ENCODE data around the gene SCN4A. TPM values are rescaled to one million over a fixed set of nuclear protein-coding genes. Genes with fewer than 3 reads are reported as not detected.
"Not testable (repeated sequence)": the region's sequence is repeated elsewhere in the genome, so short reads cannot be mapped to it uniquely, and the experiment has no call there.

SCN4A gene
- polyA plus RNA-seq, 3 donors, result 0.83 to 1.3 (median 1.2) TPM

DNA sequence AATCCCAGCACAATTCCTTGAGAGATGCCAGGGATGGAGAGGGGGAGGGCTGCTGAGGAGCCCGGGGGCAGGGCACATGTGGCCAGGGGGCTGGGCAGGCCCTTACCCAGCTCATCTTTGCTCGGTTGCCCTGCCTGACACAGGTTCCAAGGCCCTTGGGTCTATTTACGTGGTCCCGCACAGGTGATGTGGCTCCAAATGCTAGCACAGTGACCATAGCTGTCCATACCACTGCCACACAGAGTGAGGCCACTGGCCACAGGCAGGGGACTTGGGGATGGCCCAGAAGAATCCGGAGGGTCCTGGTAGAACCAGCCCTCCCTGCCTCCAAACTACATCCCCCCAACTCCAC lies 15.4 kb upstream of the SCN4A start:
- no peak for DNase-seq (ENCODE audit: extremely low read depth in 1 of 11, low read depth in 9 of 11, low spot score in 4 of 11)

DNA sequence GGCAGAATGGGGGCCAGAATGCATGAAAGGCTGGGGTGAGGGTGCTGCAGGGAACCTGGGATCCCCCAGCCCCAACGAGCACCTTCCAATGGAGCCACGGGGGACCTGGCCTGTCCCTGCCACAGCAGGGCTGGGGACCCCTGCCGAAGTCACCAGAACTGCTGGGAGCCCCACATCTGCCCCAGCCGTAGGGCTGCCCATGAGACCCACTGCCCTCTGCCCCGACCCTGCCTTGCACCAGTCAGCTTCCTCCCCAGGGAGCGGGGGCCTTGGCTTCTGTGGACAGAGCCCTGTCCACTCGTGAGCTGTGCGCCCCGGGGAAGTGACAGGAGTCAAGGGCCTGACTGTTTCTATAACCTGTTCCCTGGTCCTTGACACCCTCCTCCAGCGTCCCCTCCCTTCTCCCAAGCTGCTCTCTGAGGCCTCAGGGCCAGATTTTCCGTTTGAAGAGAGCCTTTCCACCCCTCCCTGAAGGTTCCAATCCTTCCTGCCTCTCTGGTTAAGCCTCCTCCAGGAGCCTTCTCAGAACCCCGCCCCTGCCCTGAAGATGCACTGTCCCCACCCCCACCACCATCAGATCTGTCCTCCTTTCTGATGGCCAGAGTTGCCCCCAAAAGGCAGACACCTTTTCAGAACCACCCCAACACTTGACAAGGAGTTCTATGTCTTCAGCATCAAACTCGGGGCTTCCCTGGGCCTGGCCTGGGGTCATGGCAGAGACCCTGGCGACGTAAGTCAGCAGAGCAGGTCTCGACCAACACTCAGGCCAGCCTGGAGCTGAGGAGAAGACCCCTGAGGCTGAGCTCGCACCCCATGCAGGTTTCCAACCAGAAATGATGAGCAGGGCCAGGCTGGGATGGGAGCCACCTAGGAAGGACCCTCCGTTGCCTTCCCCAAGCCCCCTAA lies 14.8 kb upstream of the SCN4A start:
- DNase-seq (ENCODE audit: extremely low read depth in 1 of 11, low read depth in 9 of 11, low spot score in 4 of 11), result no peak

DNA sequence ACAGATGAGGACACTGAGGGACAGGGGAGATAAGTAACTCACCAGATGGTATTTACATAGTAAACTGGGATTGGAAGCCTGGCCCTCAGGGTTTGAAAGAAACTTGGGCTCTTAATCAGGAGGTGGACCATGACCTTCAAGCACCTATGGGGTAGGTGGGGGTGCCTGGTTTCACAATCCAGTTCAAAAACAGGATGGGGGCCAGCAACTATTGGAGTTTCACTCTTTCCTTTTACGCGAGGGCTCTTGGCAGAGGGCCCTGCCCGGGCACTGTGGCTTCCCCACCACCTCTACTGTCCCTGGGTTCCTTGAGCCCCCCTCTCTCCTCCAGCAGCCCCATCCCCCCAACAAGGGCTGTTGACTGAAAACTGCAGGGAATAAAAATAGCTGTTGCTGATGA lies 14.1 kb upstream of the SCN4A start:
- no peak for DNase-seq (ENCODE audit: extremely low read depth in 1 of 11, low read depth in 9 of 11, low spot score in 4 of 11)

DNA sequence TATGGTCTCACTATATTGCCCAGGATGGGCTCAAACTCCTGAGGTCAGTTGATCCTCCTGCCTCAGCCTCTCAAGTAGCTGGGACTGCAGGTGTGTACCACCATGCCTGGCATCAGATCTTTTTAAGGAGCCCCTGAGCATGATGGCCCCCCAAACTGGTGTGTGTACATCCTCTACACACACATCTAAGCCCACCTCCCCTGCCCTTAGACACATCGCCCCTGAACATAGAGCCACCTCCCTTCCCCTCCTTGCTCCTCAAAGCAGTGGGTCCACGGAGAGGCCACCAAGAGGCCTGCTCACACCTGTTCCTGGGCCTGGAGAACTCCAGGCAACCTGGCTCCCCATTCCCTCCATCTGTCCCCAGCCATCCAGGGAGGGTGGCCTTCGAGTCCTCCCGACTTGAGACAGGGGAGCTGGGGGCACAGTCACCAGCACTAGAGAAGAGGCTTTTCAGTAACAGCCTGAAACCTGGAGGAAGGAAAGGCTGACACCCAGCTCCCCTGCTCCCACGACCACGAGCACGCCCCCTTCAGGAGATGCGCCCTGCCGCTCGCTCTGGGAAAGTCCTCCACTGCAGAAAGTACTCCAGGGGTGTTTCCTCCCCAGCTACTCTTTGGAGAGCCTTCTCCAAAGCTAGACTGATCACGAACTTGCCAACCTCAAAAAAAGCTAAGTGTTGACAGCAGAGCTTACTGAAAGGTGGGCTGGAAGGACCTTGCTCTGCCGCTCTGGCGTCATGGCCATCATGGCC lies 12.8 kb upstream of the SCN4A start:
- DNase-seq (ENCODE audit: extremely low read depth in 1 of 11, low read depth in 9 of 11, low spot score in 4 of 11), result no peak

GRCh38 chr17:63984651-63985386 lies 12.1 kb upstream of the SCN4A start:
- DNase-seq (ENCODE audit: extremely low read depth in 1 of 11, low read depth in 9 of 11, low spot score in 4 of 11), result no peak

GRCh38 chr17:63984236-63984635 lies 11.5 kb upstream of the SCN4A start:
- no peak for DNase-seq (ENCODE audit: extremely low read depth in 1 of 11, low read depth in 9 of 11, low spot score in 4 of 11)

- DNase-seq (ENCODE audit: extremely low read depth in 1 of 11, low read depth in 9 of 11, low spot score in 4 of 11), result no peak
These were observed 10.6 kb upstream of the SCN4A start for GRCh38 chr17:63983320-63983719.

DNA sequence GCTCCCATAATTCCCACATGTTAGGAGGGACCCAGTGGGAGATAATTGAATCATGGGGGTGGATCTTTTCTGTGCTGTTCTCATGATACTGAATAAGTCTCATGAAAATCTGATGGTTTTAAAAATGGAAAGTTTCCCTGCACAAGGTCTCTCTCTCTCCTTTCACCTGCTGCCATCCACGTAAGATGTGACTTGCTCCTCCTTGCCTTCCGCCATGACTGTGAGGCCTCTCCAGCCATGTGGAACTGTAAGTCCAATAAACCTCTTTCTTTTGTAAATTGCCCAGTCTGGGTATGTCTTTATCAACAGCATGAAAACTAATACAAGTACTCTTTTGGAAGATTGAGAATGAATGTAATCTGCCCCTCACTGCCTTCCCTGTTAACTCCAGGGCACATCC lies 9.9 kb upstream of the SCN4A start:
- DNase-seq (ENCODE audit: extremely low read depth in 1 of 11, low read depth in 9 of 11, low spot score in 4 of 11), result not testable (repeated sequence)

DNA sequence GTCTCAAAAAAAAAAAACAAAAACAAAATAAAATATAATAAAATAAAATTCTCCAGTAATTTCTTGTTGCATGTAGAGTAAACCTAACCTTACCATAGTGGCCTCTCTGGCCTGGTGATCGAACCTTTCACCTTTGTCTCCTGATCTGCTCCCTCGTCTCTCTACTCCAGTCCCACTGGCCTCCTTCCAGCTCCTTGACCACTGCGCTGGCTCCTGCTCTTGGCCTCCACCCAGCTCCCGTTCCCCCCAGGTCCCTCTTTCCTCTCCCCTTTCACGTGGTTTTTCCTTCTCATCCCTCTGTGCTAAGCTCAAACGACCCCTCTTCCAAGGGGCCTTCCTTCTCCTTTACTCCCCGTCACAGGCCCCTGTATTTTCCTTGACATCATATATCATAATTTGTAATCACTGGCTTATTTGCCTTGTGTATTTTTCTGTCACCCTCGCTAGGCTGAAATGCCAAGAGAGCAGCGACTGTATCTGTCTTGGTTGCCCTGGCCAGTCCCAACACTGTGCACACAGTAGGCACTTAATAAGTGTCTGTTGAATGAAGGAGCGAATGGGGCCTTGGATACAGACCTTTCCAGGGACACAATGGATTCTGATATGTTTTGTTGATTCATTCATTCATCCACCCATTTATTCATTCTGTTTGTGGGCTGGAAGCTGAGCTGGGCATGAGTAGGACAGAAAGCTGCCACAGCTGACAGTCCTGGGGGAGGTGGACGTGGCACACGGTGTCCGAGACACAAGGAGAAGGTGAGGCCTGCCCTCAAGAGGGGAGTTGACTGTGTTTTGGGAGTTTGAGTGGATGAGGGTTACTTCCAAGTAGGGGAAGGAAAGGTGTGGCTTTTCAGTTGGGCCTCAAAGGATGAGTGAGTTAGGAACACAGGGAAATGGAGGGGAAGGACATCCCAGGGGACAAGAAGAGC lies 5.8 kb upstream of the SCN4A start:
- DNase-seq (ENCODE audit: extremely low read depth in 1 of 11, low read depth in 9 of 11, low spot score in 4 of 11), result no peak

GRCh38 chr17:63976702-63977101 lies 4.0 kb upstream of the SCN4A start:
- no peak for DNase-seq (ENCODE audit: extremely low read depth in 1 of 11, low read depth in 9 of 11, low spot score in 4 of 11)

- DNase-seq (ENCODE audit: extremely low read depth in 1 of 11, low read depth in 9 of 11, low spot score in 4 of 11), result no peak
These were observed 2.9 kb upstream of the SCN4A start for GRCh38 chr17:63975541-63976092.

DNA sequence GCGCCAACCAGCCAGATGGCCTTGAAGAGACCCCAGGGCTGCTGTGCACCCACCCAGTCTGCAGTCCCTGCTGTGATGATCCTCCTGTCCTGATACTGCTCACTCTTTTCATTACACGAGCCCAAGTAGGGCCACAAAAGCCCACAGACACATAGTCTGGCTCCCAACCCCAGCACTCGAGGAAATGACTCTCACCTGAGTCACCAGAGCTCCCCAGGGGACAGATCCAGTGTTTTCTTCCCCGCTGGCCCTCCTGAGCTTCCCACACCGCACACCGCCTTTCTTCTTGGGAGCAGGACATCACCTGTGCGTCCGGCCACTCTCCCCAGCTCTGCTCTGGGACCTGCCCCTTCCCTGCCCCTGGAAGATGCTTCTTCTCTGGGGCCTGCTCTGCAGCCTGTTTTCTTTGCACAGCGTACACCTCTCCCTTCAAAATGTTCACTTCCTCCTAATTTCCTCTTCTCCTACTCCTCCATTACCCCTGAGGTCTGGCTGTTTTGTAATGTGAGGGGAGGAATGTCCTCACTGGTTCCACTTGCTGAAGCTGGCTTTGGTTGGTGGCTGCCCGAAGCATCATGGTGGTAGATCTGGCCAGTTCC lies 2.0 kb upstream of the SCN4A start:
- DNase-seq (ENCODE audit: extremely low read depth in 1 of 11, low read depth in 9 of 11, low spot score in 4 of 11), result no peak

GRCh38 chr17:63973930-63974593 lies 1.3 kb upstream of the SCN4A start:
- DNase-seq (ENCODE audit: extremely low read depth in 1 of 11, low read depth in 9 of 11, low spot score in 4 of 11), result no peak

GRCh38 chr17:63973247-63973646 lies 529 bp upstream of the SCN4A start:
- DNase-seq (ENCODE audit: extremely low read depth in 1 of 11, low read depth in 9 of 11, low spot score in 4 of 11), result no peak

GRCh38 chr17:63969278-63969677 lies 3.4 kb downstream of the SCN4A start:
- DNase-seq (ENCODE audit: extremely low read depth in 1 of 11, low read depth in 9 of 11, low spot score in 4 of 11), result no peak

GRCh38 chr17:63967953-63968352 lies 4.8 kb downstream of the SCN4A start:
- DNase-seq (ENCODE audit: extremely low read depth in 1 of 11, low read depth in 9 of 11, low spot score in 4 of 11), result no peak

- no peak for DNase-seq (ENCODE audit: extremely low read depth in 1 of 11, low read depth in 9 of 11, low spot score in 4 of 11)
These were observed 6.0 kb downstream of the SCN4A start for GRCh38 chr17:63966646-63967264.
